ENCODE measurements around the gene ASPA. TPM values are rescaled to one million over a fixed set of nuclear protein-coding genes. Genes with fewer than 3 reads are reported as not detected.

The ASPA gene
- total RNA-seq, 4 donors from 2014 or later = 11.4 to 27.7 (median 17.0) TPM

DNA sequence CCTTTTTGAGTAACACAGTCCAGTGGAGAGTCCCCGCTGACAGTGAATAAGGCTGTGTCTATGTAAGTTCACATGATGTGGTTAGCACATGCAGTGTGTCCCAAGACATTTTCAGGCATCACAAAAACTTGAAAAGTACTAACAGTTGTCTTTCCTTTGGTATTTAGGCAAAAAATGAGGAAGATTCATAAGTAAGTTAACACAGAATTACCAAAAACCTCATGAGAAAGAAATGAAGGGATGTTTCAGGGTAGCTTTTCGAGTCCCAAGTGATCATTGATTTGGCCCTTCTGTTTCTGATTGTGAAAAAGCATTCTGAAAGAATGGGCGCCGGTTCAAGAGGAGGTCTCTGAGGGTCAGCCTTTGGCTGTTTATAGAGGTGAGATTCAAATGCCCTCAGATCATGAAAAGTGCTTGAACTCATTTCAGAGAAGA is 529 bp upstream of the ASPA start:
- TF ChIP-seq, protein P1, sequence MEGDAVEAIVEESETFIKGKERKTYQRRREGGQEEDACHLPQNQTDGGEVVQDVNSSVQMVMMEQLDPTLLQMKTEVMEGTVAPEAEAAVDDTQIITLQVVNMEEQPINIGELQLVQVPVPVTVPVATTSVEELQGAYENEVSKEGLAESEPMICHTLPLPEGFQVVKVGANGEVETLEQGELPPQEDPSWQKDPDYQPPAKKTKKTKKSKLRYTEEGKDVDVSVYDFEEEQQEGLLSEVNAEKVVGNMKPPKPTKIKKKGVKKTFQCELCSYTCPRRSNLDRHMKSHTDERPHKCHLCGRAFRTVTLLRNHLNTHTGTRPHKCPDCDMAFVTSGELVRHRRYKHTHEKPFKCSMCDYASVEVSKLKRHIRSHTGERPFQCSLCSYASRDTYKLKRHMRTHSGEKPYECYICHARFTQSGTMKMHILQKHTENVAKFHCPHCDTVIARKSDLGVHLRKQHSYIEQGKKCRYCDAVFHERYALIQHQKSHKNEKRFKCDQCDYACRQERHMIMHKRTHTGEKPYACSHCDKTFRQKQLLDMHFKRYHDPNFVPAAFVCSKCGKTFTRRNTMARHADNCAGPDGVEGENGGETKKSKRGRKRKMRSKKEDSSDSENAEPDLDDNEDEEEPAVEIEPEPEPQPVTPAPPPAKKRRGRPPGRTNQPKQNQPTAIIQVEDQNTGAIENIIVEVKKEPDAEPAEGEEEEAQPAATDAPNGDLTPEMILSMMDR (IDR thresholded peaks at IDR 0.05) = no peak
- no peak for TF ChIP-seq POLR2A (IDR thresholded peaks at IDR 0.05)
- Histone ChIP-seq H3K36me3 (no peaks in the 10 kb centered on the region), H3K9me3 (no peaks in the 10 kb centered on the region), H3K27me3 (no peaks in the 10 kb centered on the region), H3K4me1 (peaks cover 0 to 12% (median 2%) of the 10 kb centered on the region in 4 donors), H3K4me3 (no peak overlapping the region), H3K27ac (peak overlapping the region in 3 of 4 donors; percentile 75 to 86 (median 81))
- DNase-seq = no peak

DNA sequence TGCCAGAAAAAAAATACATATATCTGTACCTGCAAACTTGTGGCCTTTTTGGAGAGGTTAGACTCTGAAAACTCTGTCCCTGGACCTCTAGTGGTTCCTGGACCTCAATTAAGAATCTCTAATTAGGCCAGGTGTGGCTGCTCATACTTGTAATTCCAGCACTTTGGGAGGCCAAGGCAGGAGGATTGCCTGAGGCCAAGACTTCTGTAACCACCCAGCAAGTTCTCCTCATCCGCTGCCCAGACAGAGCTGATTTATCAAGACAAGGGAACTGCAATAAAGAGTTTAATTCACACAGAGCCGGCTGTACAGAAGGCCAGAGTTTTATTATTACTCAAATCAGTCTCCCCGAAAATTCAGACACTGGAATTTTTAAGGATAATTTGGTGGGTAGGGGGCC is 4.2 kb downstream of the ASPA start:
- peaks cover 0 to 6% (median 1%) of the 10 kb centered on the region in 4 donors for H3K4me1 ChIP-seq
- no peak overlapping the region for H3K4me3 ChIP-seq
- DNase-seq = no peak
- no peak overlapping the region for H3K27ac ChIP-seq
- H3K36me3 ChIP-seq = no peaks in the 10 kb centered on the region
- no peaks in the 10 kb centered on the region for H3K9me3 ChIP-seq
- H3K27me3 ChIP-seq = no peaks in the 10 kb centered on the region
- TF ChIP-seq, protein P1 (IDR thresholded peaks at IDR 0.05) = no peak
- TF ChIP-seq POLR2A (IDR thresholded peaks at IDR 0.05) = no peak

GRCh38 chr17:3482852-3483251 is 7.1 kb downstream of the ASPA start:
- no peaks in the 10 kb centered on the region for H3K9me3 ChIP-seq
- H3K27me3 ChIP-seq = no peaks in the 10 kb centered on the region
- H3K36me3 ChIP-seq = no peaks in the 10 kb centered on the region
- H3K27ac ChIP-seq = no peak overlapping the region
- H3K4me1 ChIP-seq = no peaks in the 10 kb centered on the region
- no peak for DNase-seq
- TF ChIP-seq, protein P1 (IDR thresholded peaks at IDR 0.05) = no peak
- TF ChIP-seq POLR2A (IDR thresholded peaks at IDR 0.05) = no peak
- H3K4me3 ChIP-seq = no peak overlapping the region

- H3K27me3 ChIP-seq = no peaks in the 10 kb centered on the region
- H3K4me1 ChIP-seq = no peaks in the 10 kb centered on the region
- H3K4me3 ChIP-seq = no peak overlapping the region
- DNase-seq = no peak
- H3K36me3 ChIP-seq = peaks cover 0 to 5% (median 0%) of the 10 kb centered on the region in 3 donors
- H3K9me3 ChIP-seq = no peaks in the 10 kb centered on the region
- TF ChIP-seq POLR2A (IDR thresholded peaks at IDR 0.05) = no peak
- TF ChIP-seq, protein P1 (IDR thresholded peaks at IDR 0.05) = no peak
- no peak overlapping the region for H3K27ac ChIP-seq
Measured at GRCh38 chr17:3485481-3486068, 9.8 kb downstream of the ASPA start.

- no peak for DNase-seq
- no peaks in the 10 kb centered on the region for H3K9me3 ChIP-seq
- no peaks in the 10 kb centered on the region for H3K27me3 ChIP-seq
- TF ChIP-seq, protein P1 (IDR thresholded peaks at IDR 0.05) = no peak
- no peak for TF ChIP-seq POLR2A (IDR thresholded peaks at IDR 0.05)
- H3K4me1 ChIP-seq = no peaks in the 10 kb centered on the region
- no peaks in the 10 kb centered on the region for H3K36me3 ChIP-seq
- H3K27ac ChIP-seq = no peak overlapping the region
- no peak overlapping the region for H3K4me3 ChIP-seq
Measured at GRCh38 chr17:3497101-3497500, 21.3 kb downstream of the ASPA start.
